ENCODE measurements around the gene RSF1.

Gene RSF1

DNA sequence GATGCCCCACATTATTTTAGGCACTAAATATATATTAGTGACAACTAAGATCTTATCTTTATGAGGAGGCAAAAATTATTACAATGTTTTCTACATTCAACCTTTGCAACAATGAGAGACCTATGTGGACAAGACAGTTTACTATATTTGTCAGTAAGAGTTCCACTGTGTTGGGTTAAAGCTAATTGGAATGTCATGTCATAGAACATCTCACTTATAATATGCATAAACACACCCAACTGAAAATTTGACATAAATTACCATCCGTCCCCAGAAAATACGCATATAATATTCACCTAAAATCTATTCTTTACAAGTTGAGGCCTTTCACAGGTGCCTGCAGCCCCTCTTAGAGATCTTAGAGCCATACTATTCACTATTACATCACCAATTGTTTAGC is 84.0 kb downstream of the RSF1 start:
- DNase-seq, result no peak

DNA sequence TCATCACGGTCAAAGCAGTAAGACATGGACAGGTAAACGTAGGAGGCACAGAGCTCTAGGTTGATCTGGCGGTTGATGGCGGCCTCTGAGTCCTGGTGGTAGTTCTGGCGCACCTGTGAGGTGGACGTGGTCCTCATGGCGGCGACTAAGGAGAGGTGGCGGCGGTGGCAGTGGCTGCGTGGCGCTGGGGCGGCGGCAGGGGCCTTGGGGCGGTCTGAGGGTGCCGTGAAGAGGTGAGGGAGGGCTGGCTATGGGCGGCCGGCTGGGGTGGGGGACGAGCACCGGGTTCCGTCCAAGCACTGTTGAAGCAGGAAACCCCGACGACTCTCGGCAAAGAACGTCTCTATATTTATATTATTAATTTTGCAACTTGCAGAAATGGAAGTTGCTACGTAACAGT is 85.6 kb downstream of the RSF1 start:
- DNase-seq, result no peak

- no peak for DNase-seq
Observed at GRCh38 chr11:77732143-77732542, 88.4 kb downstream of the RSF1 start.

DNA sequence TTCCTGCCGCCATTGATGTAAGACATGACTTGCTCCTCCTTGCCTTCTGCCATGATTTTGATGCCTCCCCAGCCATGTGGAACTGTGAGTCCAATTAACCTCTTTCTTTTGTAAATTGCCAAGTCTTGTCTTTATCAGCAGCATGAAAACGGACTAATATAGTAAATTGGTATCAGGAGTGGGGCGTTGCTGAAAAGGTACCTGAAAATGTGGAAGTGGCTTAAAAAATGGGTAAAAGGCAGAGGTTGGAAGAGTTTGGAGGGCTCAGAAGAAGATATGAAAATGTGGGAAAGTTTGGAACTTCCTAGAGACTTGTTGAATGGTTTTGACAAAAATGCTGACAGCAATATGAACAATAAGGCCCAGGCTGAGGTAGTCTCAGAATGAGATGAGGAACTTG is 89.7 kb downstream of the RSF1 start:
- DNase-seq, result no peak

GRCh38 chr11:77729063-77729462 is 91.5 kb downstream of the RSF1 start:
- DNase-seq, result no peak

GRCh38 chr11:77728203-77728786 is 92.2 kb downstream of the RSF1 start:
- no peak for DNase-seq

DNA sequence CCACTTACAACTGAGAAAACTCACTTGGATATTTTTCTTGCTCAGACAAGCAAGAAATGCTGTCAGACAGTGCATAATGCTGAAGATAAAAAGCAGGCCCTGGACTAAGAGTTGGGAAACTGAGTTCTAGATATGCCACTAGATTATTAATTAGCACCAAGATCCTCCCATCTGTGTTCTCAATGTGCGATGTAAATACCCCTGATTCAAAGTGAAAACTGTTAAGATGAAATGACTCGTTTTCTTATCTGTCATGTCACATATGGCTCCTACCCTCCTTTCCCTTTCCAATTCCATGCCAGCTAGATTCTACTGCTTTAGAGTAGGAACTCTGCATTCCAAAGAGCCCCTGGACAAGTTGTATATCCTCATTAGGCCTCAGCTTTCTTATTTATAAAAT is 94.0 kb downstream of the RSF1 start:
- no peak for DNase-seq

- no peak for DNase-seq
Observed at GRCh38 chr11:77725433-77725832, 95.1 kb downstream of the RSF1 start.

DNA sequence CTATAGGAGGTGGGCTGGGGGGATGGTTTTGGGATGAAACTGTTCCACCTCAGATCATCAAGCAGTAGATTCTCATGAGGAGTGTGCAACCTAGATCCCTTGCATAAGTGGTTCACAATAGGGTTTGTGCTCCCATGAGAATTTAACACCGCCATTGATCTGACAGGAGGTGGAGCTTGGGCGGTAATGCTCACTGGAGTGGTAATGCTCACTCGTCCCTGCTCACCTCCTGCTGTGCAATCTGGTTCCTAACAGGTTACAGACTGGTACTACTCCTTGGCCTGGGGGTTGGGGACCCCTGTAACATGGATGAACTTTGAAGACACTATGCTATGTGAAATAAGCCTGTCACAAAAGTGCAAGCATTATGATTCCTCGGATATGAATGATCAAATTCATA is 95.9 kb downstream of the RSF1 start:
- no peak for DNase-seq

GRCh38 chr11:77723024-77723423 is 97.5 kb downstream of the RSF1 start:
- no peak for DNase-seq

DNA sequence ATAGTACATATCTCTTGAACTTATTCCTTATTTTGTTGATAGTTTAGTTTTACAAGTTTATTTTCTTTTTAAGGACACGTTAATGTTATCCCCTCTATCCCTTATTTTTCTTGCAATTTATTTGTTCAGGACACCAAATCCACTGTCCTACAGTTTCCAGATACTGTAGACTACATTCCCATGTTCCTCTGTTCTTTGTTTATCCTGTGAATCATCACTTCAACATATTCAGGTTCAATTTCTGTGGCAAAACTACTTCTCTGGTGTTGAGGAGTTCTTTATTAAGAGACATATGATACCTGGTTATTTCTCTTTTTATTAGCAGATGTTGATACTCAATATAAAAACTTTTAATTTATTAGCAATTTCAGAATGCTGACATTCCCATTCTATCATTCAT is 110.2 kb downstream of the RSF1 start:
- DNase-seq, result no peak

- no peak for DNase-seq
Observed at GRCh38 chr11:77705876-77706579, 114.5 kb downstream of the RSF1 start.

- DNase-seq, result no peak
Observed at GRCh38 chr11:77705195-77705875, 115.2 kb downstream of the RSF1 start.

- DNase-seq, result no peak
Observed at GRCh38 chr11:77704029-77704428, 116.5 kb downstream of the RSF1 start.

DNA sequence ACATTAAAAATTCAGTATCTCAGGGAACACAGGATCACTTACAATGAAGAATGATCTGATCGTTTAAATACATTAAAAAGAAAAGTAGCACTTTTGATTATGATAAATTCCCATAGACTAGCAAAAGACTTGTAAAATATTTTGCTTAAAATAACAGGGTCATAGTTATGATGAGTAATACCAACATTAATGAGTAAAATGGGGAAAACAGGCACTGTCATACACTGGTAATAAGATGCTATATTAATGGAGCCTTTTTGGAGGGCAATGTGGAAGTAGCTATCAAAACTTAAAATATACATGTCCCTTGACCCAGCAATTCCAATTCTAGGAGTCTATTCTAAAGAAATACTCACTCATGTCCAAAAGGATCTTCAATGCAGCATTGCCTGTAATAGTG is 121.1 kb downstream of the RSF1 start:
- DNase-seq, result no peak

DNA sequence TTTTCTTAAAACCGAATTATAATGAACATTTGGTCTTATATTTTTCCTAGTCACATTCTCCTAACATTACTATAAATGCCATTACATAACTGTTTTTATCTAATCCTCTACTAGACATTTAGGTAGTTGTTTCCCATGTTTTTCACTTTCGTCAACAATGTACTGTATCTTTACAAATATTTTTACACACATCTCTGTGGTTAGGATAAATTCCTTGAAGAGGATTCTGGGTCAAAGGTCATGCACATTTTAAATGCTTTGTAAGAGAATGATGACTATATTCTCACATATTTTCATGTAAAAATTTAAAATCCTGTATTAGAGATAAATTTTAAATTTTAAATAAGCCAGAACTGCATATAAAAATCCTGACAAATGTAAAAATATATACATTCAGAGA is 121.6 kb downstream of the RSF1 start:
- no peak for DNase-seq

GRCh38 chr11:77697865-77698264 is 122.7 kb downstream of the RSF1 start:
- DNase-seq, result no peak

- DNase-seq, result no peak
Observed at GRCh38 chr11:77695417-77695816, 125.1 kb downstream of the RSF1 start.

DNA sequence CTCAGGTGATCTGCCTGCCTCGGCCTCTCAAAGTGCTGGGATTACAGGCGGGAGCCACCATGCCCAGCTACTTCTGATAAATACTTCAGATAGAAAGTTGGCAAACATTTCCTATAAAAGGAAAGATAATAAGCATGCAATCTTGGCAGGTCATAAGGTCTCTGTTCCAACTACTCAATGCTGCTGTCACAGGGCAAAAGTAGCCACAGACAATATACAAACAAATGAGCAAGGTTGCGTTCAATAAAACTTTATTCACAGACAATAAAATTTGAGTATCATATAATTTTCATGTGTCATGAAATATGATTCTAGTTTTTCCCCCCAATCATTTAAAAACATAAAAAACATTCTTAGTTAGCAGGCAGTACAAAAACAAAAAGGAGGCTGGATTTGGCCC is 129.9 kb downstream of the RSF1 start:
- no peak for DNase-seq

DNA sequence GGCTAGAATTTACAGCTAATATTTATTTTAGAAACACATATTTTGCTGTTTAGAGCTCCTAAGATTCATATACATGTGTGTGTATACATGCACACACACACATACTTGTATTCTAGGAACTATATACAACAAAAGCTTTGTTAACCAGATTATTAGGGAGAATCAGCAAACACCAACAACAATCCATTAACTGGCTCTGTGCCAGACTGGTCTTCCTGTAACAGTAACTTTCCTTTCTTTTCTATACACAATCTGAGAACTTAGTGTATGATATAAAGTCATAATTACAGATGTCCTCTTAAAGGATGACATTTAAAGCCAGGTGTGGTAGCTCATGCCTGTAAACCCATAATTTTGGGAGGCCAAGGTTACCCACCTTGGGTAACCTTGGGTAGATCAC is 133.4 kb downstream of the RSF1 start:
- no peak for DNase-seq

GRCh38 chr11:77677138-77677537 is 143.4 kb downstream of the RSF1 start:
- DNase-seq, result no peak

GRCh38 chr11:77672264-77672663 is 148.3 kb downstream of the RSF1 start:
- DNase-seq, result no peak

GRCh38 chr11:77669848-77670511 is 150.5 kb downstream of the RSF1 start:
- no peak for DNase-seq

DNA sequence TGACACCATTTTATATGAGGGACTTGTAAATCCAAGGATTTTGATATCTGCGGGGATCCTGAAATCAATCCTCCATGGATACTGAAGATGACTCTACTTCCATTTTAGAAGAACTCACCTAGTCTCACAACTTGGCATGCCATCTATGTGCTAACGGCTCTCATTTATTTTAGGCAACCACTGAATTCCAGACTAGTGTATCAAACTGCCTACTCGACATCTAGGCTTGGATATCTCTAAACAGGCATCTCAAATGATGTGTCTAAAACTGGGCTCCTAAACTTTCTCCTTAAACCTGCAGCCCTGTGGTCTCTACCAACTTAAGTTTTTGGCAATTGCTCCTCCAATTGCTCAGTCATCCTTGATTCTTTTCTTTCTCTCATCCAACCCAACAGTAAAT is 151.8 kb downstream of the RSF1 start:
- DNase-seq, result no peak

Measured in stimulated activated CD4-positive, alpha-beta T cell treated with anti-CD3 and anti-CD28 coated beads, Interleukin-12 subunit alpha, Interleukin-12 subunit beta, amount 100 ng/mL, for 4 hours (primary cell).